Endodermal cell (in vitro differentiated cells): ENCODE results near the gene CCDC184. TPM values are rescaled to one million over a fixed set of nuclear protein-coding genes. Genes with fewer than 3 reads are reported as not detected.

ENCODE experiments used
- DNase-seq: peaks from one replicate; pipeline ENCODE4 v3.0.0-alpha.2; 2017
- H3K27ac ChIP-seq: 2 replicates; pipeline ENCODE4 v1.5.1; 2013; ENCODE audit warnings: mild to moderate bottlenecking, low read depth, low read length, moderate library complexity
- H3K27me3 ChIP-seq: 2 replicates; pipeline ENCODE4 v1.6.1; 2013; ENCODE audit warnings: mild to moderate bottlenecking, low read length, moderate library complexity; ENCODE audit not compliant: insufficient read depth, control insufficient read depth, poor library complexity, severe bottlenecking
- H3K36me3 ChIP-seq: 2 replicates; pipeline ENCODE4 v1.7.0; 2013; ENCODE audit warnings: mild to moderate bottlenecking, low read length, moderate library complexity; ENCODE audit not compliant: control insufficient read depth, insufficient read depth
- H3K4me1 ChIP-seq: one replicate; pipeline ENCODE4 v1.7.0; 2013; ENCODE audit warnings: low read length; ENCODE audit not compliant: control insufficient read depth, insufficient read depth
- H3K4me3 ChIP-seq: 2 replicates; pipeline ENCODE4 v1.5.1; 2013; ENCODE audit warnings: mild to moderate bottlenecking, low read length, moderate library complexity
- H3K9ac ChIP-seq: 2 replicates; pipeline ENCODE4 v1.6.1; 2013; ENCODE audit warnings: mild to moderate bottlenecking, low read length, moderate library complexity; ENCODE audit not compliant: poor library complexity, severe bottlenecking; ENCODE audit errors: extremely low read depth
- H3K9me3 ChIP-seq: 2 replicates; pipeline ENCODE4 v1.6.1; 2013; ENCODE audit warnings: mild to moderate bottlenecking, low read length, moderate library complexity; ENCODE audit not compliant: control insufficient read depth
- H3K27ac Mint-ChIP-seq: 2 replicates; pipeline ENCODE4 v1.8.0; 2020; ENCODE audit warnings: mixed read lengths
- H3K27me3 Mint-ChIP-seq: 2 replicates; pipeline ENCODE4 v1.8.0; 2021; ENCODE audit warnings: mild to moderate bottlenecking, mixed read lengths; ENCODE audit not compliant: insufficient read depth
- H3K36me3 Mint-ChIP-seq: 2 replicates; pipeline ENCODE4 v1.8.0; 2020; ENCODE audit warnings: low read depth, mixed read lengths
- H3K4me1 Mint-ChIP-seq: 2 replicates; pipeline ENCODE4 v1.8.0; 2020; ENCODE audit warnings: mixed read lengths
- H3K4me3 Mint-ChIP-seq: 2 replicates; pipeline ENCODE4 v1.8.0; 2020; ENCODE audit warnings: mild to moderate bottlenecking, moderate library complexity, mixed read lengths
- H3K9me3 Mint-ChIP-seq: 2 replicates; pipeline ENCODE4 v1.8.0; 2020; ENCODE audit warnings: mild to moderate bottlenecking, mixed read lengths
- CTCF ChIP-seq: fragments of 200-600 bp; sonication (generic); conservative IDR thresholded peaks from 2 replicates; pipeline ENCODE4 v1.5.0; 2021; ENCODE audit warnings: antibody characterized with exemption, mild to moderate bottlenecking
- WGBS, 2 experiments: methylation state at CpG; one replicate each; pipeline versions ENCODE4 v1.1.5 to v1.1.7; 2013; ENCODE audit warnings: missing lambda C conversion rate in 2 of 2, mixed read lengths in 1 of 2; ENCODE audit not compliant: insufficient coverage in 1 of 2, insufficient read length in 1 of 2; 5-methylcytosine and 5-hydroxymethylcytosine counted together
- long read RNA-seq, 4 experiments: library from polyadenylated mRNA in 2 of 4; library from RNA in 1 of 4; library from capped mRNA in 1 of 4; stranded (forward) in 3 of 4; unstranded in 1 of 4; transcript quantifications; one replicate each; pipeline ENCODE4 v2.0.0, GENCODE V29; 2020 to 2021; ENCODE audit warnings: inconsistent platforms in 1 of 4
- polyA plus RNA-seq, 2 experiments: library from polyadenylated mRNA; stranded (reverse); fragments of 50-300 nt; gene quantifications; one replicate each; pipeline ENCODE4 v1.2.3, GENCODE V29; 2013
- total RNA-seq, 2 donors: library from RNA; stranded (reverse); fragmentation: NEBNext Ultra II Directional in 1 of 2; extraction: Animal tissue kit (Norgen Biotek cat#: 25700) in 1 of 2; gene quantifications; 2 replicates in 1 of 2; 3 replicates in 1 of 2; pipeline ENCODE4 v1.2.1, GENCODE V29; 2021

Gene CCDC184
- not detected for total RNA-seq
- 9.2 TPM for polyA plus RNA-seq (2013, experiment 1 of 2)
- 9.0 TPM for polyA plus RNA-seq (2013, experiment 2 of 2)
- long read RNA-seq, experiment 1 = 0 reads
- long read RNA-seq, experiment 2, partial matches to known transcripts = 0 of 1 reads
- long read RNA-seq, experiment 2, other reads (novel, unspliced or antisense) = 0 of 1 reads
- long read RNA-seq, experiment 3, partial matches to known transcripts = 0 of 2 reads
- long read RNA-seq, experiment 3, other reads (novel, unspliced or antisense) = 0 of 2 reads
- long read RNA-seq, experiment 4 = 0 reads

GRCh38 chr12:48183091-48183875 lies at the start of gene CCDC184:
TSS of gene CCDC184 (plus strand) at chr12:48183644. CDS start at chr12:48184123, 479 bp downstream.
- H3K4me1 Mint-ChIP-seq = no peaks in the 10 kb centered on the region

GRCh38 chr12:48135027-48135426 lies 48.4 kb upstream of the CCDC184 start:
- H3K4me1 Mint-ChIP-seq = peaks cover 7% of the 10 kb centered on the region
- H3K27me3 Mint-ChIP-seq = no peaks in the 10 kb centered on the region
- H3K27ac Mint-ChIP-seq = no peak overlapping the region
- no peak for DNase-seq
- H3K4me3 Mint-ChIP-seq = no peak overlapping the region
- peaks cover 64% of the 10 kb centered on the region for H3K36me3 Mint-ChIP-seq
- Histone ChIP-seq H3K27ac (no peak overlapping the region), H3K9ac (no peak overlapping the region), H3K4me3 (no peak overlapping the region), H3K36me3 (peaks cover 69% of the 10 kb centered on the region), H3K4me1 (no peaks in the 10 kb centered on the region), H3K27me3 (no peaks in the 10 kb centered on the region), H3K9me3 (no peaks in the 10 kb centered on the region)
- 96 to 98% methylated on average over 5 of the region's 5 CpGs for WGBS, 2 experiments
- H3K9me3 Mint-ChIP-seq = no peaks in the 10 kb centered on the region
- no peak for TF ChIP-seq CTCF

More at GRCh38 chr12:48183091-48183875, at the start of gene CCDC184:
- Histone ChIP-seq H3K36me3 (no peaks in the 10 kb centered on the region), H3K9ac (peak within 1 kb of the TSS; percentile 39), H3K27ac (peak within 1 kb of the TSS; percentile 85), H3K27me3 (peaks cover 100% of the 10 kb centered on the region), H3K4me3 (peak within 1 kb of the TSS; percentile 83), H3K4me1 (no peaks in the 10 kb centered on the region), H3K9me3 (no peaks in the 10 kb centered on the region)
- peak within 1 kb of the TSS; percentile 66 for H3K4me3 Mint-ChIP-seq
- 1% methylated on average over 22 to 61 of the region's 61 CpGs for WGBS, 2 experiments
- H3K36me3 Mint-ChIP-seq = no peaks in the 10 kb centered on the region
- peak; percentile 49 for TF ChIP-seq CTCF
- DNase-seq = peak; percentile 93
- peaks cover 100% of the 10 kb centered on the region for H3K27me3 Mint-ChIP-seq
- H3K27ac Mint-ChIP-seq = no peak within 1 kb of the TSS
- H3K9me3 Mint-ChIP-seq = no peaks in the 10 kb centered on the region

GRCh38 chr12:48142818-48143674 lies 40.4 kb upstream of the CCDC184 start:
- Mint-ChIP-seq H3K9me3 (no peaks in the 10 kb centered on the region), H3K4me1 (peaks cover 13% of the 10 kb centered on the region), H3K36me3 (peaks cover 77% of the 10 kb centered on the region), H3K27me3 (no peaks in the 10 kb centered on the region), H3K4me3 (no peak overlapping the region), H3K27ac (peak overlapping the region; percentile 42)
- TF ChIP-seq CTCF = no peak
- H3K9ac ChIP-seq = no peak overlapping the region
- H3K9me3 ChIP-seq = peaks cover 21% of the 10 kb centered on the region
- WGBS, 2 experiments = 86 to 94% methylated on average over 6 to 7 of the region's 7 CpGs
- H3K4me1 ChIP-seq = peaks cover 4% of the 10 kb centered on the region
- peaks cover 84% of the 10 kb centered on the region for H3K36me3 ChIP-seq
- no peak overlapping the region for H3K27ac ChIP-seq
- H3K27me3 ChIP-seq = peaks cover 3% of the 10 kb centered on the region
- peak overlapping the region; percentile 37 for H3K4me3 ChIP-seq
- peak; percentile 76 for DNase-seq
